Peyer's patch (tissue), 4 donors: ENCODE data around the gene XPC.

ENCODE experiments used
- CTCF ChIP-seq, 6 experiments: fragments of 450-650 bp in 4 of 6; fragments of 200-600 bp in 2 of 6; sonication (generic) in 1 of 6; IDR thresholded peaks; one replicate each; pipeline ENCODE4 v1.5.1; 2017 to 2019; ENCODE audit warnings: antibody characterized with exemption in 6 of 6, mild to moderate bottlenecking in 3 of 6, moderate library complexity in 1 of 6
- POLR2A ChIP-seq, 2 donors: fragments of 450-650 bp; IDR thresholded peaks; one replicate each; pipeline ENCODE4 v1.5.1; 2017; ENCODE audit warnings: antibody characterized with exemption in 2 of 2, mild to moderate bottlenecking in 2 of 2, moderate library complexity in 2 of 2

GRCh38 chr3:14126887-14127505 lies 51.4 kb downstream of the XPC start:
- TF ChIP-seq CTCF (IDR thresholded peaks at IDR 0.05) = no peak
- TF ChIP-seq POLR2A (IDR thresholded peaks at IDR 0.05) = no peak
